ENCODE results near the gene ICE1. TPM values are rescaled to one million over a fixed set of nuclear protein-coding genes. Genes with fewer than 3 reads are reported as not detected.
"Not testable (repeated sequence)": the region's sequence is repeated elsewhere in the genome, so short reads cannot be mapped to it uniquely, and the experiment has no call there.

The ICE1 gene
- total RNA-seq, 2 donors from 2014 or later = 23.3 to 25.5 TPM

DNA sequence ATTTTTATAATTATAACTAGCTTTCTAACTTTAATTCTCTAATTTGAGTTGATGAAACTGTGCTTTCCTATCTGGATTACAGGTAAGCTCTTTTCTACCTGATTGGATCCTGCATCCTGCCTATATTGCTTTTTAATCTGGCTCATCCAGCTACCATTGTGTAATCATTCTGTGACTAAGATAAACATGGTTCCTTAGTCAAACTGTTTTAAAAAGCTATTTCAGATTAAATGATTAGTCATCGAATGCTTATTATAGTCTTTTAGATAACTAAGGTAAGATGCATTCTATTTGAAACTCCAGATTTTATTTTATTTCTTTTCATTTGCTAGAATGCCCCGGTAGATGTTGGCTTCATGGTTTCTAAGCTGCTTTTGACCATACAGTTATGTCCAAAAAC lies 50.7 kb downstream of the ICE1 start:
- no peak for ATAC-seq (replicated peaks in 1 of 2)
- H3K4me3 Mint-ChIP-seq = no peak overlapping the region
- peaks cover 7 to 20% of the 10 kb centered on the region in 2 donors for H3K36me3 Mint-ChIP-seq (ENCODE audit: insufficient read depth in 2 of 2)
- no peaks in the 10 kb centered on the region for H3K27me3 Mint-ChIP-seq (ENCODE audit: low read depth)
- H3K27ac Mint-ChIP-seq = no peak overlapping the region
- no peaks in the 10 kb centered on the region for H3K4me1 Mint-ChIP-seq (ENCODE audit: low read depth)
- no peak for DNase-seq
- no peaks in the 10 kb centered on the region for H3K9me3 Mint-ChIP-seq

DNA sequence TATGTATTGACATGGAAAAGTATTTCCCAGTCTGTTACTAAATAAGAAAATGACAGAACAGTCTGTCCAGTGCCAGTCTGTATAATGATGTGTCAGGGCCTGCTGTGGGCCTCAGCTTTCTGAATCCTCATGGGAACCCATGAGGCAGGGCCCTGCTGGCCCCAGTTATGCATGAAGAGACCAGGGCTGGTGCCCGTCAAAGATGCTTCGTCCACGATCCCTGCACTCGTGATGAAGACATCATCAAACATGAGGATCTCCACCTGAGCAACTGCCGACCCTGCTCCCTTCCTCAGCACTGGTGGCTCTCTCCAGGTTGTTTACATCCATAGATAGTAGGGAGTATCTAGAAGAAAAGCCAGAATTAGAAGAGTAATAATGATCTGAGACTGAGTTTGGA lies 52.5 kb downstream of the ICE1 start:
- H3K9me3 Mint-ChIP-seq = no peaks in the 10 kb centered on the region
- DNase-seq (no peak), ATAC-seq (replicated peaks in 1 of 2) (no peak)
- peaks cover 10 to 27% of the 10 kb centered on the region in 2 donors for H3K36me3 Mint-ChIP-seq (ENCODE audit: insufficient read depth in 2 of 2)
- H3K4me3 Mint-ChIP-seq = no peak overlapping the region
- H3K27me3 Mint-ChIP-seq (ENCODE audit: low read depth) = no peaks in the 10 kb centered on the region
- H3K4me1 Mint-ChIP-seq (ENCODE audit: low read depth) = peaks cover 12% of the 10 kb centered on the region
- no peak overlapping the region for H3K27ac Mint-ChIP-seq

DNA sequence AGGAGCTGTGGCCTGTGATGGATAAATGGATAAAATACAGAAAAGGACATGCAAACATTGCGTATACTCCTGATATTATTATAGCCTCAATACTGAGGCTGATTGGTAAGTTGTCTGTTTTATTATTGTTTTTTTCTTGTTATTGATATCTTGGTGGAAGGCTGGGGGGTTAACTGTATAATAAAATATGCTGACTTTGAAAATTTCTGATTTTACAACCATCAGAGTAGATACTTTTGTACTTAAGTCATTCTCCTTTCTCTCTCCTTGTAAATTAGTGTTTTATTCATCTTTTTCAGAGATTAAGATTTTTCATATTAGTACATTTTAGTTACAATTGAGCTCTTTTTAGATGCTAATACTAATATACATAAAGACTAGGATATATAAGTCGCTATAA lies 53.5 kb downstream of the ICE1 start:
- H3K36me3 Mint-ChIP-seq (ENCODE audit: insufficient read depth in 2 of 2) = peaks cover 8 to 25% of the 10 kb centered on the region in 2 donors
- peaks cover 22% of the 10 kb centered on the region for H3K4me1 Mint-ChIP-seq (ENCODE audit: low read depth)

DNA sequence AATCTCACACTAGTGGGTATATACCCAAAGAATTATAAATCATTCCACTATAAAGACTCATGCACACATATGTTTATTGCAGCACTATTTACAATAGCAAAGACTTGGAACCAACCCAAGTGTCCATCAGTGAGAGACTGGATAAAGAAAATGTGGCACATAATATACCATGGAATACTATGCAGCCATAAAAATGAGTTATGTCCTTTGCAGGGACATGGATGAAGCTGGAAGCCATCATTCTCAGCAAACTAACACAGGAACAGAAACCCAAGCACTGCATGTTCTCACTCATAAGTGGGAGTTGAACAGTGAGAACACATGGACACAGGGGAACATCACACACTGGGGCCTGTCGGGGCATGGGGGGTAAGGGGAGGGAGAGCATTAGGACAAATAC lies 57.1 kb downstream of the ICE1 start:
- H3K4me3 Mint-ChIP-seq; H3K9me3 Mint-ChIP-seq; DNase-seq; ATAC-seq (replicated peaks in 1 of 2); H3K27ac Mint-ChIP-seq; H3K27me3 Mint-ChIP-seq (ENCODE audit: low read depth): not testable (repeated sequence)
- peaks cover 9 to 26% of the 10 kb centered on the region in 2 donors for H3K36me3 Mint-ChIP-seq (ENCODE audit: insufficient read depth in 2 of 2)
- peaks cover 28% of the 10 kb centered on the region for H3K4me1 Mint-ChIP-seq (ENCODE audit: low read depth)

More for the DNA sequence above, 53.5 kb downstream of the ICE1 start:
- no peak for ATAC-seq (replicated peaks in 1 of 2)
- Mint-ChIP-seq H3K27me3 (ENCODE audit: low read depth) (no peaks in the 10 kb centered on the region), H3K27ac (no peak overlapping the region), H3K9me3 (no peaks in the 10 kb centered on the region), H3K4me3 (no peak overlapping the region)
- no peak for DNase-seq

DNA sequence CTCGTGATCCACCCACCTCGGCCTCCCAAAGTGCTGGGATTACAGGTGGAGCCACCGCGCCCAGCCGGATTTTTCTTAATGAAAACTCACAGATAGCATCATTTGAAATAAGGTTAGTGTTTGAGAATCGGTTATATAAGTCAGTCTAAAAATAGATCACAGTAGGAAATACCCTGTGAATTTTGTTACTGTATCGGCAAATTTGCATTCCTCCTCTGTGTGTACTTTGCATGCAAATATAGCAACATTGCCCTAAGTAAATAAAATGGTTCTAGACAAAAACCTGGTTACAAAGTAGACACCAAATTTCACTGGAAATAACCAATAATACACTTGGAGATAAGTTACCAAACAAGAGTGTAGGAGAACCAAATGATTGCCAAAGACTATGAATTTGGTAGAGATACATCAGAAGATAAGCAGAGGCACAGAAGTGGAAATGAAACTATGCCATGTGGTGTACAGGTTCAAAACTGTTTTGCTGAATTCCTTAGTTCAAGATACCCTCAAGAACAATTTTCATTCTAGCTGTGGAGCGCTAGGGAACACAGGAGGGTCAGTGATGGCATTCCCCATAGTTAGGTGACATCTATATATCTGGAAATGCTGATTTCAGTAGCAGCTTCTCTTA lies 58.1 kb downstream of the ICE1 start:
- DNase-seq (no peak), ATAC-seq (replicated peaks in 1 of 2) (no peak)
- H3K27ac Mint-ChIP-seq = peak overlapping the region; percentile 66
- H3K9me3 Mint-ChIP-seq = no peaks in the 10 kb centered on the region
- H3K36me3 Mint-ChIP-seq (ENCODE audit: insufficient read depth in 2 of 2) = peaks cover 9 to 24% of the 10 kb centered on the region in 2 donors
- peaks cover 28% of the 10 kb centered on the region for H3K4me1 Mint-ChIP-seq (ENCODE audit: low read depth)
- H3K4me3 Mint-ChIP-seq = peak overlapping the region in 1 of 2 donors; percentile 29
- H3K27me3 Mint-ChIP-seq (ENCODE audit: low read depth) = no peaks in the 10 kb centered on the region

DNA sequence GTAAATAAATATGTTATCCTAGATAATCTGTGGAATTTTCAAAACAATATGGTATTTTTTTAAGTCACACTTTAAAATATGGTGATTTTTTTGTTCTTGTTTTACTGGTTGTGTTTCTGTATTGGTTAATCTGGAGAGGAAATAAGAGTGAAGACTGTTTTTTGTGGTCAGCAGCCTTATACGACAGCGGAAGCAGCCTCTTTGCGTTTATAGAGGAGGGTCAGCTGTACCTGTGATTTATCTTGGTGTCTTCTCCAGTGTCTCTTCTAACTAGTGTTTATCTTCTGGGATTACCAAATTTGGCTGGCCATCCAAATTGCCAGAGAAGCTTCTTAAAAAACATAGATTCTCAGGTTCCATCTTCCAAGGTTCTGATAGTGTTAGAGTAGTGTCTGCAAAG lies 58.7 kb downstream of the ICE1 start:
- peaks cover 28% of the 10 kb centered on the region for H3K4me1 Mint-ChIP-seq (ENCODE audit: low read depth)
- H3K36me3 Mint-ChIP-seq (ENCODE audit: insufficient read depth in 2 of 2) = peaks cover 9 to 19% of the 10 kb centered on the region in 2 donors
- H3K4me3 Mint-ChIP-seq = peak overlapping the region in 1 of 2 donors; percentile 13
- H3K27ac Mint-ChIP-seq = peak overlapping the region; percentile 66
- peak in 1 of 2 donors; percentile 52 for ATAC-seq (replicated peaks in 1 of 2)
- H3K27me3 Mint-ChIP-seq (ENCODE audit: low read depth) = no peaks in the 10 kb centered on the region
- no peak for DNase-seq
- H3K9me3 Mint-ChIP-seq = no peaks in the 10 kb centered on the region

DNA sequence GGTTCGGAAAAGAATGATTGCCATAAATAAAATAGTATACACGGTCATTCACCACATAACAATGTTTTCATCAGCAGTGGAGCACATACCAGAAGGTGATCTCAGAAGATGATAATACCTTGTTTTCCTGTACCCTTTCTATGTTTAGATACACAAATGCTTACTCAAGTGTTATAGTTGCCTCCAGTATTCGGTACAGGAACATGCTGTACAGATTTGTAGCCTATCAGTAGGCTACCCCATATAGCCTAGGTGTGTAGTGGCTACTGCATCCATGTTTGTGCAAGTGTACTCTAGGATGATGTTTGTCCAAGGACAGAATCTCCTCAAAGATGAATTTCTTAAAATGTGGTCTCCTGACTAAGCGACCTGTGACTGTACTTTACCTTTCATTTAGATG lies 59.2 kb downstream of the ICE1 start:
- peak overlapping the region; percentile 66 for H3K27ac Mint-ChIP-seq
- no peaks in the 10 kb centered on the region for H3K27me3 Mint-ChIP-seq (ENCODE audit: low read depth)
- DNase-seq (no peak), ATAC-seq (replicated peaks in 1 of 2) (no peak)
- H3K4me1 Mint-ChIP-seq (ENCODE audit: low read depth) = peaks cover 28% of the 10 kb centered on the region
- peak overlapping the region in 1 of 2 donors; percentile 13 for H3K4me3 Mint-ChIP-seq
- H3K9me3 Mint-ChIP-seq = no peaks in the 10 kb centered on the region
- H3K36me3 Mint-ChIP-seq (ENCODE audit: insufficient read depth in 2 of 2) = peaks cover 9 to 17% of the 10 kb centered on the region in 2 donors

DNA sequence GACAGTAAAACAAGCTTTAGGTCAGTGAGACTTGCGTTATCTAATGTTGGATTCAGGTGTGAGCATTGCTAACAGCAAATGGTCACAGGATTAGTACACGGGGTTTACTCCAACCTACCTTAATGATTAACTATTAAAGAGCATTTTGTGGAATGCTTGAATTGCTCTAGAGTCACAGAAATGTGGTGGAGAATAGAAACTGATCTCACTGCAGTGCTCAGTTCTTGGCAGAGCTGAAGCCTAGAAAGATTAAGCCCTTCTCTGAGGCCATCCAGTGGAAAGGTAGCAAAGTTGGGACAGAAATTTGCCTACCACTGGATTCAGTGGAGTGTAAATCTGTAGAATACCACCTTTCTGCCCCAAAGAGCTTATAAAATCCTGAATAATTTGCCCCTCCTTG lies 60.9 kb downstream of the ICE1 start:
- Mint-ChIP-seq H3K36me3 (ENCODE audit: insufficient read depth in 2 of 2) (peaks cover 5 to 8% of the 10 kb centered on the region in 2 donors), H3K27ac (no peak overlapping the region), H3K4me3 (no peak overlapping the region)

DNA sequence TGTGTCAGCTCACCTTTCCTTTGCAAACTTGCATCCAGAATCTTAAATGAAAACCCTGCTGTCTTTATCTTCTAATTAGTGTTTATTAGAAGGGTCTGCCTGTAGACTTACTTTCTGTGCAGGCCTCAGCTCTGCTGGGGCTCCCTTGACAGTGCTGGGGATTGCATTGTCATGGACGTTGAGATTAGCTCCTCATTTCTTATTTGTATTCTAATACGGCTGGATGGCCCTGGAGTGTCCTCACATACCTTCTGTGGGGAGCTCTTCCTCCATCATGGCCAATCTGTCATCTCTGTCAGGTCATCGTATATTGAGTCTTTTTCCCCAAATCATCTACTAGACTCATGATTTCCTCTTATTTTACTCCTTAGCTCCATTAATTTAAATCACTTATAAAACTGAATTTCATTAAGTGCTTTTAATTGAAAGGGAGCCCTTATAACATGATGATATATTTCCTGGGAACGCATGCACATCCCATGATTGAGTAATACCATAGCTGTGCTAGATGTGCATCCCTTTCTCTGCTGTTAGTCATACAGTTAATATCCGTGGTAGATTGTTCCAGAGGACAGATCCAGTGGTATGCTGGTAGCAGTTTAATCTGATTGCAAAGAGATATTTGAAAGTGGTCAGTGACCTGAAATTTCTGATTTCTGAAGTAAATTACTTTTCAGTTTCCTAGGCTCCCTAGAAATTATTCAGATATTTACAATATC lies 61.6 kb downstream of the ICE1 start:
- ATAC-seq (replicated peaks in 1 of 2) (no peak), DNase-seq (no peak)
- Mint-ChIP-seq H3K27me3 (ENCODE audit: low read depth) (no peaks in the 10 kb centered on the region), H3K36me3 (ENCODE audit: insufficient read depth in 2 of 2) (peaks cover 5% of the 10 kb centered on the region in 2 donors), H3K4me1 (ENCODE audit: low read depth) (peaks cover 26% of the 10 kb centered on the region), H3K9me3 (no peaks in the 10 kb centered on the region), H3K27ac (no peak overlapping the region), H3K4me3 (no peak overlapping the region)

More for the DNA sequence above, 60.9 kb downstream of the ICE1 start:
- ATAC-seq (replicated peaks in 1 of 2) (no peak), DNase-seq (no peak)
- Mint-ChIP-seq H3K9me3 (no peaks in the 10 kb centered on the region), H3K4me1 (ENCODE audit: low read depth) (peaks cover 28% of the 10 kb centered on the region), H3K27me3 (ENCODE audit: low read depth) (no peaks in the 10 kb centered on the region)

DNA sequence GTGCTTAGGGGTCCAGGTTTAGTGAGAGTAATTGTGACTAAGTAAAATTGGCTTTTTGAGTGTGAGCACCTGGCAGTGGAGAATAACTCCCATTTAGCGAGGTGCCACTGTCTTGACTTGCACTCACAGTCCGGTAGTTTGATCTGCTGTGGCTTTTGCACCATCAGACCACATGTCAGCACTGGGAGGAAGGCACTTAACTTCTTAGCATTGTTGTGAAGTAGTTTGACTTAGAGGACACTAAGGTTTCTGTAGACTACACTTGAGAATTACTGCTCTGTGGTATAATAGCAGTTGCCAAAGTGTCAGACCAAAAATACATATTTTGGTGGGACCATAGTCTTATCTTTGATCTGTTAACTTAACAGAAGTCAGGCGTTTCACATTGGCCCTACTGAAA lies 63.6 kb downstream of the ICE1 start:
- DNase-seq (no peak), ATAC-seq (replicated peaks in 1 of 2) (no peak)
- no peaks in the 10 kb centered on the region for H3K27me3 Mint-ChIP-seq (ENCODE audit: low read depth)
- H3K9me3 Mint-ChIP-seq = no peaks in the 10 kb centered on the region
- H3K4me1 Mint-ChIP-seq (ENCODE audit: low read depth) = peaks cover 5% of the 10 kb centered on the region
- no peak overlapping the region for H3K4me3 Mint-ChIP-seq
- peaks cover 3 to 4% of the 10 kb centered on the region in 2 donors for H3K36me3 Mint-ChIP-seq (ENCODE audit: insufficient read depth in 2 of 2)
- H3K27ac Mint-ChIP-seq = peak overlapping the region; percentile 28

DNA sequence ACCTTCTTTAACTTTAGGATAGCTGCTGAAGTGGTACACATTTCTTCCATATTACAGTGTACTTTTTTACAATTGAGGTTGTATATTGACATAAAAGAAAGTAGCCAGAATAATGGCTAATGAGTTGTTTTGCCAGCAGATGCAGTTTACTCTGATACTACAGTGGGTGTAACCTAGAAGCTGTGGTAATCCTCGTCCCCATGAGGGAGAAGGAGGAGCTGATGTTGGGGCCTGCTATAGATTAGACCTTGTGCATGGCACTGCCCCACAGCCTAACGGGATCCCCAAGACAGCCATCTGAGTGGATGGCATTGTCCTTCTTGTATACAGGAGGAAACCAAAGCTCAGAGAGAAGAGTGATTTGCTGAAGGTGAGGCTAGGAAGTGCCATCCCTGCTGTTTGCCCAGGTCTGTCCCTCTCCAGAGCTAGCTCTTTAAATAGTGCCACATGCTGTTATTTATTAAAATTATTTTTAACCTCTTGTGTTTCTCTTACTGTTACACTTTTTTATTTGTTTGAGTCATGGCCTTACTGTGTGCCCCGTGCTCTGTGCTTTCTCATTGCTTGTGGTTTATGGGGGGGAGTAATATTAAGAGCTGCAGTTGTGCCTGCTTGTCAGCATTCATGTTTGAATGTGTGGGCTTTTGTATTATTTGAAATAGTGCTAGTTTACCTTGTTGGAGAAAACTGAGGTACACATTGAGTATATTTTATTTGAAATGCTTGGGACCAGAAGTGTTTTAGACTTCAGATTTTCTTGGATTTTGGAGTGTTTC lies 65.3 kb downstream of the ICE1 start:
- H3K9me3 Mint-ChIP-seq = no peaks in the 10 kb centered on the region
- H3K27ac Mint-ChIP-seq = peak overlapping the region; percentile 80
- peaks cover 2 to 3% of the 10 kb centered on the region in 2 donors for H3K36me3 Mint-ChIP-seq (ENCODE audit: insufficient read depth in 2 of 2)
- ATAC-seq (replicated peaks in 1 of 2) (no peak), DNase-seq (no peak)
- peaks cover 11% of the 10 kb centered on the region for H3K4me1 Mint-ChIP-seq (ENCODE audit: low read depth)
- H3K27me3 Mint-ChIP-seq (ENCODE audit: low read depth) = no peaks in the 10 kb centered on the region
- no peak overlapping the region for H3K4me3 Mint-ChIP-seq

DNA sequence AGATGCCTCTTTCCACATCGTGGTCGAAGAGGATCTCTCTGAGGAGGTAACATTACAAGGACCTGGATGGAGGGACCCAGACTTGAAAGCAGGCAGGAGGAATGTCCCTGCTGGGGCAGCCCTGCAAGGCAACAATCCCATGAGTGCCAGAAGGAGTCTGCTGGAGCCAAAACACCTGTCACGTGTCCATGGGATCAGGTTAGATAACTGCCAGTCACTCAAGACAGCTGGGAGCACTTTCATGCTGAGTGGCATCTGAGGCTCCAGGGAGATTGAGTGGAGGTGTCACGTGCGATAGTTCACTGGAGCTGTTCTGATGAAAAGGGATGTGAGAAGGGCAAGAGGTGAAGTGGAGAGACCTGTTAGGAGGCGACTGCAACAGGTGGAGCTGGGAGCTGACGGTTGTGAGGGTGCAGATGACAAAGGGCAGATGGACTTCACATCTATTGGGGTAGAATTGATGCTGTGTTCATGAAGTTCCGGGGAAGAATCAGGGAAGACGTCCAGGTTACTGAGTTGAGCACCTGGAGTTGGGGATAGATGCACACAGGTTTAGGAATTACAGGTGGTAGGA lies 68.4 kb downstream of the ICE1 start:
- no peaks in the 10 kb centered on the region for H3K9me3 Mint-ChIP-seq
- peaks cover 2% of the 10 kb centered on the region for H3K27me3 Mint-ChIP-seq (ENCODE audit: low read depth)
- no peak for DNase-seq
- H3K4me1 Mint-ChIP-seq (ENCODE audit: low read depth) = peaks cover 19% of the 10 kb centered on the region
- H3K36me3 Mint-ChIP-seq (ENCODE audit: insufficient read depth in 2 of 2) = peaks cover 2 to 3% of the 10 kb centered on the region in 2 donors
- H3K27ac Mint-ChIP-seq = no peak overlapping the region
- no peak overlapping the region for H3K4me3 Mint-ChIP-seq
- no peak for ATAC-seq (replicated peaks in 1 of 2)

All from activated T-cell treated with anti-CD3 and anti-CD28 coated beads, Interleukin-2, amount 50 U/mL, for 72 hours (primary cell).